GM18868 (cell line): Measurements from ENCODE around the gene THBD.

ENCODE experiments used
- ATAC-seq: cut with Tn5 transposase; IDR thresholded peaks from one replicate; pipeline ENCODE4 v1.9.1; 2021; ENCODE audit warnings: mild to moderate bottlenecking, moderate library complexity; ENCODE audit not compliant: unreplicated experiment

THBD gene

DNA sequence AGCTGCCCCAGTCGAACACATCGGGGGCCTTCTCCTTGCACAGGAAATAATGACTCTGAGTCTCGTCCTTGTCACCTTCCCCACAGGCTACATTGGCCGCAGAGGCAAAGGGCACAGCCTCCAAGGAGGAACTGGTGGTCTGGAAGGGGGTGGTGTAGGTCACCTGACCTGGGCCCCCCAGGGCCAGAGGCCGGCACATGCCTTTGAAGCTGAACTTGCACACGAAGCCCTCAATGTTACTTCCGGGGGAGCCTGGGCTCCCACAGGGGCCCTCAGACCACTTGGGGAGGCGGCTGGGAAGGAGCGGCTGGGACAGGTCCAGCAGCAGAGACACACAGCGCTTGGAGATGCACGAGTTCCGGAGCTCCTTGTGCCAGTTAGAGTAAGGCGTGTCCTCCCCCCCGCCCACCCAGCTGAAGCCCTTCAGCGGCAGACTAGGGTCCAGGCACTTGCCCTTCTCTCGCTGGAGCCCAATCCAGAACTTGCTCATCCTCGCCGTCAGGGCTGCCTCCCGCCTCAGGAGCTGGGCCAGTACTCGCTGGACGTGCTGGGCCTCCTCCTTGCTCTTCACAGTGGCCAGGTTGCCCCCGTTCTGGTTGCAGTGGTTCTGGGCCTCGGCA is 36.1 kb upstream of the THBD start:
- no peak for ATAC-seq

GRCh38 chr20:23084845-23085365 is 35.4 kb upstream of the THBD start:
- no peak for ATAC-seq

GRCh38 chr20:23084282-23084844 is 34.9 kb upstream of the THBD start:
- no peak for ATAC-seq

GRCh38 chr20:23083553-23084220 is 34.2 kb upstream of the THBD start:
- ATAC-seq = no peak

DNA sequence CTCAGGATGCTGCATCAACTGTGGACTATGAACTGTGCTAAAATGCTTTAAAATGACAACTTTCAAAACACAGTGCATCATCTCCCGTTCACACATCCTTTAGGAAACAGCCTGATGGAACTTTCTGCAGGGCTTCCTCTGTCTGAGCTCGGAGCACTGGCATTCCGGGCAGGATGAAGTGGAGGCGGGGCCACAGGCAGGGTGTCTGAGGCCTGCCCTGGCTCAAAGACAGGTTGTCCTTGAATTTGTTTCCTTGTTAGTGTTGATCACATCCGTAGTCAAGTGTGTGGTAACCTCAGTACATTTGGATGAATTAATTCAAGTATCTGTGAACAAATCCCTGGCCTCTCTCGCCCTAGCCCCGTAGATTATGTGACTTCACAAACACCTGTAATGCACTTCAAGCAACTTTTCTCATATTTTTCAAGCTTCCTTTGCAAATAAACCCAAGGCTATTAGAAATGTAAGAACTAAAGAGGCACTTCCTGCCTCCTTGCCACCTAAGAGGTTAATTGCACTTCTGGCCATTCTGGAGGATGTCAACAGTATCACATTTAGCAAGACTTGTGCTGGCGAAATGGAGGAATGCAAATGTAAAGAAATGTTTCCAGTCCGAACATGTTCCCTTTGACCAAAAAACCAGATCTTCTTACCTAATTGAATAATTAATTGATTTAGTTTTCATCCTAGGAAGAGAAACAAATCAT is 33.5 kb upstream of the THBD start:
- no peak for ATAC-seq

DNA sequence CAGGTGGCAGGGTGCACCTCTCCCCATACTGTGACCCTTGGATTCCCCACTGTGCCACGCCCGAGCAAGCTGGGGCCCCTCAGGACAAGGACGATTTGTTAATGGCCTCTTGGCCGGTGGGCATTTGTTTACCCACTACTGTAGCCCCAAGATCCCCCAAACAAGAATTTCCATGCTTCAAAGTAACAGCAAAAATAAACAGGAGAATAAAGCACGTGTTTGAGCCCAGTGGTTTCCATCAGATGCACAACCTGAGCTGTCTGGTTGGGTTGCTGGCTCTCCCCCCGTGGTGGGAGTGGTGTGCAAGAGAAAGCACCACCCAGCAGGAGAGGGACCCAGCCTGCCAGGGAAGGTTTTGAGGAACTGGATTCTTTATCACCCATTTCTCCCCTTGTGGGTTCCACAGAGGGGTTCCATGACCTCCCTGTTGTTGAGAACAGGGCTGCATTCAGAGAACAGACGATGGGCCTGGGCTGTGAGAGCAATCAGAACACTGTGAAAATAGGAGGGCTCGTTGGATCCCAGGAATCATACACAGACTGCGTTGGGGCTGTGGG is 31.9 kb upstream of the THBD start:
- ATAC-seq = no peak

DNA sequence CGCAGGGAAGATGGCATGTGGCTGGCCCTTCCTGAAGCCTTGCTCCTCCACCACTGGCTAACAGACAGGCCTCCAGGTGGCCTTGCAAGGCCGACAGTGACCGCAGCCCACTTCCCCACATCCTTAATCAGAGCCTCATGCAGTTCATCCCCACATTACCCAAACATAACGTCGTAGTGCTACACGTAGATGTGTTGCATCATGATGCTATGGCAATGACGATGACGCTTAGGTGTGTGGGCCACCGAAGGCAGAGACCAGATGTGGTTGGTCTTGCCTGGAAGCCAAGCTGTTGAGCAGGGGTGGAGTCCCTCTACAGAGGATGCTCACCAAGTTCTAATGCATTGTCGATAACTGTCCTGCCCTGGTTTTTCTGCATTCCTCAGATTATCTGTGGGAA is 31.0 kb upstream of the THBD start:
- ATAC-seq = no peak

DNA sequence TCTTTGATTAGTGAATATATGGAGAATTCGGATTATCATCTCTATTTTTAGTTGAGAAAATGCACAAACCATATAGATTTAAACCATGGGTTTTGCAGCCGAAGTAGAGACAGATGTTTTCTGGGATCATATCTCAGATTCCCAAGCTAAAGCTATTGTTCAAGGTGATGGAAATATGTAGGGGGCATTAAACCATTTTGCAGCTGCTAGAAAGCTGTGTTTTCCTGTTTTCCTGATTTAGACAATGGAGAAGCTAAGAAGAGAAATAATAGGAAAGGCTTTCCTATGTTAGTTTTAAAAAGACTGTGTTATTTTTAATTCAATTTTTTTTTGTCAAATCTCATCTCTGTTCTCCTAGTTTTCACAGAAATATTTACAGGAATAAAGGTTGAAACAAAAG is 30.5 kb upstream of the THBD start:
- ATAC-seq = no peak

- ATAC-seq = no peak
Measured at GRCh38 chr20:23079016-23079351, 29.5 kb upstream of the THBD start.

GRCh38 chr20:23078351-23079015 is 29.0 kb upstream of the THBD start:
- ATAC-seq = no peak

GRCh38 chr20:23077277-23077676 is 27.8 kb upstream of the THBD start:
- ATAC-seq = no peak

DNA sequence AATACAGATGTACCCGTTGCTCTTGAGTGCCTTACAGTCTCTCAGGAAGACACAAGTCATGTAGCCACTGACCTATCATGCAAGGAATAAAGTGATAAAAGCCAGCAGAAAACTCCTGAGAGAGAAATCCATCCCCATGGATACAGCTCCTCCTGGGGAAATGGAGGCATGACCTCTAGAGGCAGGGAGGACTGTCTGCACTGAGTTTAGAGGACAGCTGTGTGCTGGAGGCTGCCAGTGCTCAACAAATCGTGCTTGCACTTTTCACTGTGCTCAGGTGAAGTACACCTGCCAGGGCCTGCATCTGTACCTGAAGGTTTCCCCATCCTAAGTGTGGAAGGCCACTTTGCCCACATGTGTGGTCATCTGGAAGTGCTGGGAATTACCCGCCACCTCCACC is 24.6 kb upstream of the THBD start:
- no peak for ATAC-seq

- no peak for ATAC-seq
Measured at GRCh38 chr20:23072892-23073586, 23.6 kb upstream of the THBD start.

- no peak for ATAC-seq
Measured at GRCh38 chr20:23071996-23072395, 22.5 kb upstream of the THBD start.

- ATAC-seq = no peak
Measured at GRCh38 chr20:23071398-23071797, 21.9 kb upstream of the THBD start.

- ATAC-seq = no peak
Measured at GRCh38 chr20:23069108-23069507, 19.6 kb upstream of the THBD start.

GRCh38 chr20:23068283-23068682 is 18.8 kb upstream of the THBD start:
- peak; percentile 67 for ATAC-seq

DNA sequence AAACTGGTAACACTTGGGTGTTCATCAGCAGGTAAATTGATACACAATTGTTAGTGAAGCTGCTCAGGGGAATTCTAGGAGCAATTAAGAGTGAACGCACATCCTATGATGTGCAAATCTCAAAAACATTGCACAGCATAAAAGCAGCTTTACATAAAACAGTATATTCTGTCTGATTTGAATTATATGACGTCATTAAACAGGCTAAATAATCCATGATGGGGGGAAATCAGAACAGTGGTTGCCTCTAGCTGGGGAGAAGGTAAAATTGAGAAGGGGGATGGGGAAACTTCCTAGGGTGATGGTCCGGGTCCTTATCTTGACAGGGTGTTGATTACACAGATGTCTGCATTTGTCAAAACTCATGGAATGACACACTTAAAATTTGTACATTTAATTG is 17.3 kb upstream of the THBD start:
- no peak for ATAC-seq

GRCh38 chr20:23065266-23066201 is 16.1 kb upstream of the THBD start:
- ATAC-seq = no peak
